Adrenal gland (tissue), 5 donors: ENCODE data around the gene CDS2.

Experiments used
- POLR2A ChIP-seq, 2 donors: fragments of 450-650 bp; IDR thresholded peaks; one replicate each; pipeline ENCODE4 v1.6.1; 2017; ENCODE audit warnings: antibody characterized with exemption in 2 of 2, mild to moderate bottlenecking in 2 of 2, moderate library complexity in 1 of 2
- TF ChIP-seq, protein P1 (sequence below), 6 experiments: fragments of 450-650 bp in 4 of 6; fragments of 200-600 bp in 2 of 6; sonication (generic) in 1 of 6; IDR thresholded peaks; 1 replicate in 5 of 6; 2 replicates in 1 of 6; pipeline versions ENCODE4 v1.5.1 to v1.8.0; 2016 to 2021; ENCODE audit warnings: antibody characterized with exemption in 6 of 6, mild to moderate bottlenecking in 2 of 6, moderate library complexity in 1 of 6
- donor health status: DM: no; HTN: no; CAD: no.

DNA sequence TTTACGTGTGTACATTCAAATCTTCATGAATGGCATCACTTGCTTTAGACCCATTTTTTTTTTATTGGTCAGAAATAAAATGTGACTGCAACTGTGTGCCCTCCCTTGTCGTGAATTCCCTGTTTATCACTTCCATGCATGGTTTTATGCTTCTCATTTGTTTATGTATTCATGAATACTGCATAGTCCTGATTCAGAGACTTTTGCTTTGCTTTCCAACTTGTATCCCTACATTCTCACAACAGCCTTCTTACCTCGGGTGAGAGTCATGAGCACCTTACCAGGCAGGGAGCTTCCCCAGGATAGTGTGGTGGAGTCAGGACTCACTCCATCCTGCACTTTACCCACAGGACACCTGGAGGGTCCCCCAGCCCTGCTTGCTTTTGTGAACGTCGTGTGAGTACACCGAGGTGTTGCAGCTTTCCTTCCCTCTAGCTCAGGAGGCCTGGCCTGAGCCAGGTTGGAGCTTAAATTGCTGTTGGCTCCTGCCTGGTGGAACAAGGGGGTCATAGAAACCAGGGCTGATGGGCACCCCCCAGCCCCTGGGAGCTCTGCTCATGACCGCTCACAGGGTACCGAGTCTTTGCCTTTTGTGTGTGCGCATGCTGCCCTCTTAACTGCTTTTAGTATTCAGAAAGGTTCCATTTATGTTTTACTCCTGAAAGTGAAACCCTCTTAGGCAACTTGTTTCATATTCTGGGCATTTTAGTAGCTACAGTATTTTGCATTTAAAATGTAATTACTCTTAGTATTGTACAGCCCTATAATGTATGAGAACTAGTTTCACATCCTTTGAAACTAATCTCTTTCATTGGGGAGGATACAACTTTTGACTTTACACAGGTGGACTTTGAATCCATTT is 66.0 kb downstream of the CDS2 start:
- TF ChIP-seq, protein P1, sequence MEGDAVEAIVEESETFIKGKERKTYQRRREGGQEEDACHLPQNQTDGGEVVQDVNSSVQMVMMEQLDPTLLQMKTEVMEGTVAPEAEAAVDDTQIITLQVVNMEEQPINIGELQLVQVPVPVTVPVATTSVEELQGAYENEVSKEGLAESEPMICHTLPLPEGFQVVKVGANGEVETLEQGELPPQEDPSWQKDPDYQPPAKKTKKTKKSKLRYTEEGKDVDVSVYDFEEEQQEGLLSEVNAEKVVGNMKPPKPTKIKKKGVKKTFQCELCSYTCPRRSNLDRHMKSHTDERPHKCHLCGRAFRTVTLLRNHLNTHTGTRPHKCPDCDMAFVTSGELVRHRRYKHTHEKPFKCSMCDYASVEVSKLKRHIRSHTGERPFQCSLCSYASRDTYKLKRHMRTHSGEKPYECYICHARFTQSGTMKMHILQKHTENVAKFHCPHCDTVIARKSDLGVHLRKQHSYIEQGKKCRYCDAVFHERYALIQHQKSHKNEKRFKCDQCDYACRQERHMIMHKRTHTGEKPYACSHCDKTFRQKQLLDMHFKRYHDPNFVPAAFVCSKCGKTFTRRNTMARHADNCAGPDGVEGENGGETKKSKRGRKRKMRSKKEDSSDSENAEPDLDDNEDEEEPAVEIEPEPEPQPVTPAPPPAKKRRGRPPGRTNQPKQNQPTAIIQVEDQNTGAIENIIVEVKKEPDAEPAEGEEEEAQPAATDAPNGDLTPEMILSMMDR (IDR thresholded peaks at IDR 0.05), result no peak
- TF ChIP-seq POLR2A (IDR thresholded peaks at IDR 0.05), result no peak
